Stimulated activated CD4-positive, alpha-beta T cell treated with anti-CD3 and anti-CD28 coated beads, Interleukin-12 subunit alpha, Interleukin-12 subunit beta, amount 100 ng/mL, for 24 hours (primary cell): Measurements from ENCODE around the gene CRBN.

Experiments used
- DNase-seq, 2 experiments: peaks; one replicate each; pipeline ENCODE4 v3.0.0-alpha.2; 2020; ENCODE audit warnings: low read depth in 2 of 2

The CRBN gene

DNA sequence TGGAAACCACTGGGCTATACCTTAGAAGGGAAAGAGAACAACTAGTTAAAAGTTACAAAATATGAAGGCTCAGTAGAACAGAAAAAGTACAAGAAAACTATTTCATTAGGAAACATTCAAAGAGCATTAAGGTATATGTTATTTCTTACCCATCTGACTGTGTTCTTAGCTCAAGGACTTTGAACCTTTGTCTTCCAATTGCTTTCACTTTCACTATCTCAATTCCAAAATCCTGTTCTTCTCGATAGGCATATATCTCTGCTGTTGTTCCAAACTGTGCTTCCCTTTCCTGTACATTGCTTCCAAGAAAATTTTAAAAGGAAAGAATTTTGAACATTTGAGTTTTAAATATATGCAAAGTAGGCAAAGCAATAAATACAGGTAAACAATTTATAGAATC lies 6.9 kb downstream of the CRBN start:
- no peak for DNase-seq

GRCh38 chr3:3170998-3171397 lies 8.5 kb downstream of the CRBN start:
- no peak for DNase-seq

GRCh38 chr3:3165650-3166049 lies 13.8 kb downstream of the CRBN start:
- no peak for DNase-seq

GRCh38 chr3:3165241-3165640 lies 14.2 kb downstream of the CRBN start:
- DNase-seq = no peak

- no peak for DNase-seq
Observed at GRCh38 chr3:3160826-3161225, 18.7 kb downstream of the CRBN start.

GRCh38 chr3:3157484-3157883 lies 22.0 kb downstream of the CRBN start:
- no peak for DNase-seq

GRCh38 chr3:3154879-3155610 lies 24.4 kb downstream of the CRBN start:
- DNase-seq = no peak

- no peak for DNase-seq
Observed at GRCh38 chr3:3151513-3151912, 28.0 kb downstream of the CRBN start.

- no peak for DNase-seq
Observed at GRCh38 chr3:3149560-3149959, 29.9 kb downstream of the CRBN start.

DNA sequence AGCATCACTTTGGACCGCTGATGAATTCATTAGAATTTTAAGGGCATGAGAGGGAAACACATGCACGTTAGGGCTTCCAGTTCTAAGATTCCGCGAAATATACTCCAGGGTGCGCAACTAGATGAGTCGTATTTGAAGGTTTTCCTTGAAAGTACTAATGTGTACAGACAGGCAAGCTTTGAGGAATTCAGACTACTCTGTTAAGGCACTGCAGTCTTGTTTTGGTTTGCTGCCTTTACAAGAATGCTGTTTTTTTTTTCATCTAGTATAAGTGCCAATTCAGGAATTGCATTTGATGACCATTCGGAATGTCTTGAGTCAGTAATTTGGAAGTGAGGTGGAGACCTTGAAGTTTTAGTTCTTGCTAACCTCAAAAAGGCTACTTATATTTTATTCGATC lies 33.7 kb downstream of the CRBN start:
- DNase-seq = no peak

GRCh38 chr3:3141939-3142338 lies 37.6 kb downstream of the CRBN start:
- DNase-seq = no peak

DNA sequence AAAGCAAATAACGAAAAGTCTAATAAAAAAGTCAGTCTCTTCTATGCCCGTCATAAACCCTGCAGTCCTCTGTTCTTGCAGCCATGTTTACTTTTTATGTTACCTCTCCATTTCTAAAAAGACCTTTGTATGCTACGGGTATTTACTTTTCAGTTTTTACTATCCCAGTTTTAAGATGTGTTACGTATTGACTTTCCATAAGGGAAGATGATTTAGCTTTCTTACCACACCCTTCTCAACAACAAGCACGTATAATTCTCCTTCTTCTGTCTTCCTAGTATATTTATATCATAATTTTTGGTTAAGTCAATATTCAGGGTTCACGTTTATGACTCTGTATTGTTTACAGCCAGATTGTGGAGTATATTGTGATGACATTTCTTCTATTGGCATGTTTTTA lies 42.0 kb downstream of the CRBN start:
- no peak for DNase-seq

- no peak for DNase-seq
Observed at GRCh38 chr3:3134750-3135448, 44.6 kb downstream of the CRBN start.

- no peak for DNase-seq
Observed at GRCh38 chr3:3133500-3133899, 46.0 kb downstream of the CRBN start.

- no peak for DNase-seq
Observed at GRCh38 chr3:3129579-3129978, 49.9 kb downstream of the CRBN start.

GRCh38 chr3:3127432-3128010 lies 52.0 kb downstream of the CRBN start:
- no peak for DNase-seq

GRCh38 chr3:3126477-3127431 lies 52.7 kb downstream of the CRBN start, which contains the start of gene TRNT1:
TSS of gene TRNT1 (plus strand) at chr3:3126940. CDS start at chr3:3129041, 2,101 bp downstream.
- peak; percentile 94 for DNase-seq

GRCh38 chr3:3125977-3126376 lies 53.5 kb downstream of the CRBN start:
- DNase-seq = no peak

- DNase-seq = no peak
Observed at GRCh38 chr3:3119393-3119851, 60.1 kb downstream of the CRBN start.

DNA sequence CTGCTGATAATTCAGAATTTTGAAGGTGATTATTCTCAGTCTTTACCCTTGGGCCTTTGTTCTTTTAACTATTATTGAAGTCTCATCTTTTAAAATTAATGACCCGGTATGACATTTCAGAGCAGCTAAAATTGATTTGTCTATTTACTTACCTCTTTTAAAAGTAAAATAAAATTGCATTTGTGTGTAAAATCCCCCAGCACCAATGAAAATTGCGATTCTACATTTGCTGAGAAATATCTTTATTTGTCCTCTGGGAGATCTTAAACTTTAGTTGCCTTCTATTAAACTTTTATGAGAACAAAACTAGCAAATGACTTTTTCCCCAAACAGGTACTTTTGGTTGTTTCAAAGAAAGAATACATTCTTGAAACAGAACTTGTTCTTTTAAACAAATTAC lies 61.8 kb downstream of the CRBN start:
- DNase-seq = no peak

DNA sequence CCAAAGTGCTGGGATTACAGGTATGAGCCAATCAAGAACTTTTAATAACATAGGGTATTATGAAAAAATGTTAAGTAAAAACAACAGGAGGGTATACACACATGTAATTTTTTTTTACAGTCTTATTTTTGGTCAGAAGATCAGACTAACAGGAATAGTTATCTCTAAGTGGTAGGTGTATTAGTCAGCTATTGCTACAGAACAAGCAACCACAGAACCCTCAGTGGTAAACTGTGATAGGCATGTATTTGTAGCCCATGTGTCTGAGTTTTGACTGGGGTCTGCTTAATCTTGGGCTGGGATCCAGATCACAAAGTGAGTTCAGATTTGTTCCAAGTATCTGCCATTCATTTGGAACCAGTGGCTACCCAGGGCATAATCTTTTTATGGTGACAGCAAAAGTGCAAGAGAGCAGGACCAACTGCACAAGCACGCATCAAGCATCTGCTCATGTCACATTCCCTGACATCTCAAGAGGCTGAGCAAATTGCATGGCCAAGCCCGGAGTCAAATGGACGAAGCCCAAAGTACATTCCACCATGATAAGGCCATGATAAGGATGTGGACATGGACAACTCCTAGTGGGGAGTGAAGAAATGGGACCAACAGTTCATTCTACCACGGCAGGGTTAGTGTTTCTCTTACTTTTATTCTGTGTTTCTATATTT lies 66.3 kb downstream of the CRBN start:
- no peak for DNase-seq
